Left ventricle myocardium superior (tissue), 1 donor: ENCODE measurements around the gene CLDN10. TPM values are rescaled to one million over a fixed set of nuclear protein-coding genes. Genes with fewer than 3 reads are reported as not detected.

ENCODE experiments used
- ATAC-seq: fragments of 200-7000 bp; cut with Tn5 transposase; one replicate; pipeline ENCODE4 v1.9.1; 2020; ENCODE audit warnings: mild to moderate bottlenecking, moderate library complexity
- DNase-seq: peaks from one replicate; pipeline ENCODE4 v3.0.0-alpha.2; 2020
- intact Hi-C: fragments of 100-400 bp; cut with micrococcal nuclease; formaldehyde crosslinking; loops from one replicate; pipeline ENCODE4 v1.11.0; 2022
- total RNA-seq: library from RNA; stranded (reverse); fragmentation: NEBNext Ultra II Directional; extraction: Animal tissue kit (Norgen Biotek cat#: 25700); gene quantifications from one replicate; pipeline ENCODE4 v1.2.1, GENCODE V29; 2021
- donor health status: DM: no; HTN: yes; CAD: no; lungs with severe emphysema.

CLDN10 gene
- total RNA-seq, 1 donor from 2014 or later: not detected

GRCh38 chr13:95627590-95627989 is 75.1 kb downstream of the CLDN10 start:
- intact Hi-C loops: no loop called here
- no peak for DNase-seq

GRCh38 chr13:95628488-95628887 is 76.0 kb downstream of the CLDN10 start:
- intact Hi-C loops: no loop called here
- no peak for ATAC-seq
- no peak for DNase-seq

More at GRCh38 chr13:95627590-95627989, 75.1 kb downstream of the CLDN10 start:
- ATAC-seq: no peak

GRCh38 chr13:95629071-95629470 is 76.6 kb downstream of the CLDN10 start:
- intact Hi-C loops: no loop called here
- no peak for ATAC-seq

More at GRCh38 chr13:95629071-95629470, 76.6 kb downstream of the CLDN10 start:
- no peak for DNase-seq

Other genes starting within 250 kb of the CLDN10 start
- gene DZIP1, start 92.0 kb downstream of the CLDN10 start, total RNA-seq: 4.0 TPM
- gene DNAJC3, start 124.4 kb downstream of the CLDN10 start, total RNA-seq: 31.7 TPM